ENCODE data around the gene OSBPL6.

DNA sequence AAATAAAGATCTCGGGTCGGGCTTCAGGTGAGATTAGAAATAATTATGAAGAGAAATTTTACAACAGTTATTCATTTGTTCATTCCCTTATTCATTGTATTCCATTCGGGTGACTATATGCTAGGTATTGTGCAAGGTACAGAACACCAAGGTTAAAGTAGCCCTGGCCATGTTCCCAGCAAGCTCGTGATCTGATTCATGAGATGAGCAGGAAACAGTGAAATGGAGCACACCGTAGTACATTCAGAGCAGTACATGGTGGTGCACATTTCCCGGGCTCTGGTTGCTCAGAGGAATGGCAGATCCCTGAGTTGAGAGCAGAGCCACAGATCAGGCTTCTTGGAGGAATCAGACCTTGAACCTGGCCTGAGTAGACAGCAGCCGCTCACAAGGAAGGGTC is 168.9 kb downstream of the OSBPL6 start:
- no peak for TF ChIP-seq POLR2A (IDR thresholded peaks at IDR 0.05)
- TF ChIP-seq, protein P1, sequence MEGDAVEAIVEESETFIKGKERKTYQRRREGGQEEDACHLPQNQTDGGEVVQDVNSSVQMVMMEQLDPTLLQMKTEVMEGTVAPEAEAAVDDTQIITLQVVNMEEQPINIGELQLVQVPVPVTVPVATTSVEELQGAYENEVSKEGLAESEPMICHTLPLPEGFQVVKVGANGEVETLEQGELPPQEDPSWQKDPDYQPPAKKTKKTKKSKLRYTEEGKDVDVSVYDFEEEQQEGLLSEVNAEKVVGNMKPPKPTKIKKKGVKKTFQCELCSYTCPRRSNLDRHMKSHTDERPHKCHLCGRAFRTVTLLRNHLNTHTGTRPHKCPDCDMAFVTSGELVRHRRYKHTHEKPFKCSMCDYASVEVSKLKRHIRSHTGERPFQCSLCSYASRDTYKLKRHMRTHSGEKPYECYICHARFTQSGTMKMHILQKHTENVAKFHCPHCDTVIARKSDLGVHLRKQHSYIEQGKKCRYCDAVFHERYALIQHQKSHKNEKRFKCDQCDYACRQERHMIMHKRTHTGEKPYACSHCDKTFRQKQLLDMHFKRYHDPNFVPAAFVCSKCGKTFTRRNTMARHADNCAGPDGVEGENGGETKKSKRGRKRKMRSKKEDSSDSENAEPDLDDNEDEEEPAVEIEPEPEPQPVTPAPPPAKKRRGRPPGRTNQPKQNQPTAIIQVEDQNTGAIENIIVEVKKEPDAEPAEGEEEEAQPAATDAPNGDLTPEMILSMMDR (IDR thresholded peaks at IDR 0.05 in 4 of 5, conservative IDR thresholded peaks at IDR 0.05 in 1 of 5), result no peak

All from gastrocnemius medialis (tissue), 4 donors.